GM19193 (cell line): ENCODE data around the gene IL22RA2.

Source experiments
- POLR2A ChIP-seq: IDR thresholded peaks from 4 replicates; pipeline ENCODE4 v1.6.1; 2011; ENCODE audit not compliant: insufficient read depth, insufficient read length; ENCODE audit errors: extremely low read depth

IL22RA2 gene

GRCh38 chr6:137120748-137121147 lies 52.7 kb downstream of the IL22RA2 start:
- TF ChIP-seq POLR2A: no peak

DNA sequence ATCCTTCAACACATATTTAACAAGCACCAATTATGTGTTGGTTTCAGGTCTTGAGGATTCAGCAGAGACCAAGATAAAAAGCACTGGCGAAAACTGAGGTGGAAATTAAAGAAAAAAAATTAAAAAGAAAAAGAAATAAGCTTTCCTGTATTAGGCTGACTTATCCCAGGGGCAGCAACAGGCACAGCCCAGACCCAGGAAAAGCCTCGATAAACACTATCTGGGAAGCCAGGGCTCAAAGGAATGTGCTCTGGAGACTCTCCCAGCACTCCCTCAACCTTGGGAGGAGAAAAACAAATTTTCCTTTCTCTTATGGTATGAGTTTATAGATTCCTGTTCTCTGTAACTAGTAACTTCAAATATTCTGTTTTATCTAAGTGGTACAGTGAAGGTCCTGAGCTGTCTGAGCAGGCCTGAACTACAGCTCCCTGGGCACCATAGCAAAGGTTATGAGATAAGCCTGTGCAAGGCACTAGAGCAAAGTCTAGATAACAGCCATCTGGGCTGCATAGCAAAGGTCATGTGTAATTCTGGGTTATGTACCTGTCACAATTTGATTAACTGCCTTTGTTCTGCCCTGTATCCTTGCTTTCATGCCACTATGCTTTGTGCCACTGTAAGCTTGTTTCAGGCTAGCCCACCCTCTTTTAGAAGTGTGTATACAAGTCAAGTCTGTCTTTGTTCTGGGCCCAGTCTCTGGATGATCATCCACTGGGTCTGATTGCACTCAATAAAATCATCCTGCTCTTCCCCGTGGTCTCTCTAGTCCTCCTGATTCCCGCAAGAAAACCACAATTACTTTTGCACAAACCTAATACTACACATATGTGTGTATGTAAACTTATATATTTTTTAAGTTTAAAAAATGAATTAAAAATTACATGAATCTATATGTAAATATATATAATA lies 54.0 kb downstream of the IL22RA2 start:
- no peak for TF ChIP-seq POLR2A

- no peak for TF ChIP-seq POLR2A
These were observed 55.9 kb downstream of the IL22RA2 start for GRCh38 chr6:137117581-137117980.

DNA sequence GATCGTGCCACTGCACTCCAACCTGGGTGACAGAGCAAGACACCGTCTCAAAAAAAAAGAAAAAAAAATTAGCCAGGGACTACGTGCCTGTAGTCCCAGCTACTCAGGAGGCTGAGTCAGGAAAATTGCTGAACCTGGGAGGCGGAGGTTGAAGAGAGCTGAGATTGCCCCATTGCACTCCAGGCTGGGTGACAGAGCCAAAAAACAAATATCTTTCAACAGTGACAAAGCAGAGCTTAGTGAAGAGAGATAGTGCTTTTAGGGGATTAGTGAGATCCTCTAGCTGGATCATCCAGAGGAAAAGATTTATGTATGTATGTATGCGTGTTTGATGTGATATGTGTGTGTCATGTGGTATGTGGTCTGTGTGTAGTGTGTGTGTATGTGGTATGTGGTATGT lies 56.6 kb downstream of the IL22RA2 start:
- TF ChIP-seq POLR2A: no peak

- TF ChIP-seq POLR2A: no peak
These were observed 57.8 kb downstream of the IL22RA2 start for GRCh38 chr6:137115658-137116057.

GRCh38 chr6:137112067-137112355 lies 61.4 kb downstream of the IL22RA2 start:
- TF ChIP-seq POLR2A: no peak

DNA sequence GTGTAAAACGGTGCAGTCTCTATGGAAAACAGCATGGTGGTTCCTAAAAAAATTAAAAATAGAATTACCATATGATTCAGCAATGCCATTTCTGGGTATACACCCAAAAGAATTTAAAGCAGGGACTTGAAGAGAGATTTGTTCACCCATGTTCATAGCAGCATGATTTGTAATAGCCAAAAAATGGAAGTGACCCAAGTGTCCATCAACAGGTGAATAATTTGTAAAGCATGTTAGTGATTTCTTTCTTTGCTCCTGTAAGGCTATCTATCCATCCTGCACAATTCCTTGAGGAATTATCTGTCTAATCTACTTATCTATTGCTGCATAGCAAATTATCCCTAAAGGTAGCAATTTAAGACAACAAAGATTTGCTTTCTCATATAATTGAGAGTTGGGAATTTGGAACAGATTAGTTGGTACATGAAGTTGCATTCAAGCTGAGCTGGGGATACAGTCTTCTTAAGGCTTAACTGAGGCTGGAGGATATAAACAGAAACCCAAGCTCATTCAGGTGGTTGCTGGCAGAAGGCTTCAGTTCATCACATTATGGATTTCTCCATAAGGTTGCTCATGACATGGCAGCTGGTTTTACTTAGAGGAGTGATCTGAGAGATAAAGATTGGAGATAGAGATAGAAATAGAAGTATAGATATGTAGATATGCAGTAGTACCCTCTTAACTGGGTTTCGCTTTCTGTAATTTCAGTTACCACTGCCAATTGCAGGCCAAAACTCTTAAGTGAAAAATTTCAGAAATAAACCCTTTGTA lies 62.0 kb downstream of the IL22RA2 start:
- no peak for TF ChIP-seq POLR2A

DNA sequence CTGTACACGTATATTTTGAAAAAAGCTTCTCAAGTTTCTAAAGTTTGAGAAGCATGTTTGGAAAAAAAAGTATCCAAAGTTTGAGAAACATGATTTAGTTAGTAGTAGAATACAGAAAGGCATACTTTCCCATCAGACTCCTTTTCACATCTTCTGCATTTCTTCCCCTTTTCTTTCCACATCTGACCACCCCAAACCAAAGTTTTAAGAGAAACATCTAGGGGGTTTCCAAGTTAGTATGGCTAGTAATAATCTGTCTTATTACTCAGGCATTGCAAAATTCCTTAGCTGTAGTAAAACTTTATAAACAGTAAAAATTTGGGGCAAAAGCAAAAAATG lies 65.7 kb downstream of the IL22RA2 start:
- no peak for TF ChIP-seq POLR2A

DNA sequence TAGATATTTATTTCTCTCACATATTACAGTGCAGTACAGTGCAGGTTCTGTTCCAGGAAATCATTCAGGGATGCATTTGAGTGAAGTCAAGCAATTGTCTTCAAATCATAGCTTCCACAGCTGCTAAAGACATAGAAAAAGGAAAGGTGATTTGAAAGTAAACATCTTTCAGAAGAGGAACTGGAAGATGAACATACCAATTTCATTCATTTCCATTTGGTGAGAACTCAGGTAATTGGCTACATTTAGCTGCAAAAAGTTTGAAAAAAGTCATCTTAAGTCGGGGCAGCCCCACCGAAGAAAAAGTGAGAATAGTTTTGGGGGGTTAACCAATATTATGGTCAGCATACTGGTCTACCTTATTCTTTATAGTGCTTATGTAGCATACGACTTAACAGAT lies 67.3 kb downstream of the IL22RA2 start:
- TF ChIP-seq POLR2A: no peak

- no peak for TF ChIP-seq POLR2A
These were observed 68.1 kb downstream of the IL22RA2 start for GRCh38 chr6:137105375-137105774.

GRCh38 chr6:137104926-137105325 lies 68.5 kb downstream of the IL22RA2 start:
- no peak for TF ChIP-seq POLR2A

- TF ChIP-seq POLR2A: no peak
These were observed 70.5 kb downstream of the IL22RA2 start for GRCh38 chr6:137102851-137103492.

- TF ChIP-seq POLR2A: no peak
These were observed 71.2 kb downstream of the IL22RA2 start for GRCh38 chr6:137102050-137102848.

DNA sequence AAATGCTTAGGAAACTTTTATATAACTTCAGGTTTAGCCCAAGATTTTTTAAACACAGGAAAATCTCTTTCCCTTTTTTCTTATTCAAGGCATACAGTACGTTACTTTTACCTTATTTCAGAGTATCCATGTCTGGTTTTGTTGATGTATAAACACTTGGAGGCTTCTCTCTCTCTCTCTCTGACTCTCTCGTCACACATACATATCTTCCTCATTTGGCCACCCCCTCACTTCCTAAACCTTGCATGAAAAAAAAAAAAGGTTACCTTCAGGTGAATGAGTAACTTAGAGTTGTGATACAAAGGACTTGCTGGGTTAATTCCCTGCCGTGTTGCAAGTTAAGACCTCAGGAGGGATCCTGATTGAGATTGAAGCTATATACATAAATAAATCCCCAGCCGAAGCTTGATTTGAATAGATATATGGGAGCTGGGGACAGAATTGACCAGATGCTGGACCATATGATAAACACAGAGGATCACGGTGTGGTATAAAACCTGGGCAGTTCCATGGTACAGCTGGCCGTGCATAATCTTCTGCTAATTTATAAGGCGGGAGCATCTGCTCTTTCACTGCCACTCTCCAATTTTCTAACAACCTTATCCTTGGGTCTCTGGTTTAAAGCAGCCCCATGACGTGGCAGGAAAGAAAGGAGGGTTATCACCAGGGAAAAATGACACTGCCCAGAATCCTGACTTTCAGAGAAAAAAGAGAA lies 73.6 kb downstream of the IL22RA2 start:
- no peak for TF ChIP-seq POLR2A
